Cortex of kidney (tissue), 1 donor: Measurements from ENCODE around the gene BCL7A.

Source experiments
- DNase-seq: peaks from one replicate; lab custom pipeline; 2025; lab: John Stamatoyannopoulos, UW

BCL7A gene

GRCh38 chr12:122001466-122002209 lies 20.0 kb upstream of the BCL7A start:
- no peak for DNase-seq

GRCh38 chr12:122003651-122004611 lies 17.8 kb upstream of the BCL7A start:
- DNase-seq = no peak

GRCh38 chr12:122004633-122005071 lies 17.0 kb upstream of the BCL7A start:
- DNase-seq = no peak

- no peak for DNase-seq
These were observed 16.4 kb upstream of the BCL7A start for GRCh38 chr12:122005252-122005776.

GRCh38 chr12:122006186-122006926 lies 15.3 kb upstream of the BCL7A start:
- no peak for DNase-seq

GRCh38 chr12:122009741-122010140 lies 11.9 kb upstream of the BCL7A start:
- DNase-seq = no peak

GRCh38 chr12:122012184-122012583 lies 9.5 kb upstream of the BCL7A start:
- DNase-seq = no peak

- no peak for DNase-seq
These were observed 8.5 kb upstream of the BCL7A start for GRCh38 chr12:122013136-122013535.

GRCh38 chr12:122013791-122014590 lies 7.7 kb upstream of the BCL7A start:
- DNase-seq = no peak

GRCh38 chr12:122014781-122015180 lies 6.9 kb upstream of the BCL7A start:
- no peak for DNase-seq

- DNase-seq = no peak
These were observed 3.2 kb upstream of the BCL7A start for GRCh38 chr12:122018457-122018856.

- DNase-seq = no peak
These were observed 2.7 kb upstream of the BCL7A start for GRCh38 chr12:122018937-122019336.

GRCh38 chr12:122020795-122021192 lies 890 bp upstream of the BCL7A start:
- no peak for DNase-seq

GRCh38 chr12:122021193-122021821 lies 377 bp upstream of the BCL7A start:
- DNase-seq = no peak

GRCh38 chr12:122022393-122023338 lies 982 bp downstream of the BCL7A start:
- no peak for DNase-seq

GRCh38 chr12:122023339-122024131 lies 1.9 kb downstream of the BCL7A start:
- no peak for DNase-seq

GRCh38 chr12:122024132-122024785 lies 2.6 kb downstream of the BCL7A start:
- no peak for DNase-seq

GRCh38 chr12:122026706-122027333 lies 5.1 kb downstream of the BCL7A start:
- no peak for DNase-seq
